H1 (cell line): Measurements from ENCODE around the gene KLHDC7B. TPM values are rescaled to one million over a fixed set of nuclear protein-coding genes. Genes with fewer than 3 reads are reported as not detected.

ENCODE experiments used
- CTCF ChIA-PET: fragments of 300-600 bp; sonication (Branson Sonifier 250); formaldehyde crosslinking; loops from one replicate; lab custom pipeline; 2021; ENCODE audit not compliant: partially characterized antibody; lab: Charles Lee
- POLR2A ChIA-PET: fragments of 300-600 bp; sonication (Branson Sonifier 250); formaldehyde crosslinking; loops from one replicate; lab custom pipeline; 2021; ENCODE audit warnings: inconsistent platforms; ENCODE audit not compliant: partially characterized antibody; lab: Charles Lee
- DNase-seq, 2 experiments: peaks; one replicate each; pipeline versions ENCODE4 v3.0.0 to v3.0.0-alpha.2; 2010 to 2022; ENCODE audit warnings: low spot score in 2 of 2, low read depth in 1 of 2, mixed read lengths in 1 of 2
- FAIRE-seq: peaks from 2 replicates; lab custom pipeline; 2011; peaks lifted over from hg19 to GRCh38; lab: Jason Lieb, UNC
- H2AFZ ChIP-seq: 2 replicates; pipeline ENCODE4 v1.8.1; 2012; ENCODE audit warnings: low read length, inconsistent platforms
- H2AK5ac ChIP-seq: 2 replicates; pipeline ENCODE4 v1.6.1; 2013; ENCODE audit warnings: low read depth, low read length
- H2BK120ac ChIP-seq: replicated peaks from 2 replicates; pipeline ENCODE3; 2013; ENCODE audit warnings: low read depth, low read length, inconsistent platforms
- H2BK12ac ChIP-seq: 2 replicates; pipeline ENCODE4 v1.6.1; 2013; ENCODE audit warnings: low read depth, low read length
- H2BK15ac ChIP-seq: 2 replicates; pipeline ENCODE4 v1.6.1; 2013; ENCODE audit warnings: low read length
- H2BK20ac ChIP-seq: 2 replicates; pipeline ENCODE4 v1.6.1; 2013; ENCODE audit warnings: low read length
- H2BK5ac ChIP-seq: 2 replicates; pipeline ENCODE4 v1.6.1; 2013; ENCODE audit warnings: low read depth, low read length
- H3K14ac ChIP-seq: 2 replicates; pipeline ENCODE4 v1.6.1; 2013; ENCODE audit warnings: inconsistent platforms; ENCODE audit not compliant: insufficient read length
- H3K18ac ChIP-seq: 2 replicates; pipeline ENCODE4 v1.6.1; 2013; ENCODE audit warnings: low read length; ENCODE audit errors: extremely low read depth
- H3K23ac ChIP-seq: 2 replicates; pipeline ENCODE4 v1.6.1; 2013; ENCODE audit warnings: inconsistent platforms; ENCODE audit not compliant: insufficient read length
- H3K23me2 ChIP-seq: 2 replicates; pipeline ENCODE4 v1.6.1; 2013; ENCODE audit warnings: low read depth, low read length
- H3K27ac ChIP-seq: 2 replicates; pipeline ENCODE4 v1.6.1; 2011; ENCODE audit warnings: low read depth, low read length, inconsistent platforms
- H3K27me3 ChIP-seq, 4 experiments: replicated peaks in 1 of 4; 1 replicate in 1 of 4; 2 replicates in 3 of 4; pipeline versions ENCODE4 v1.6.1 to v1.8.1; 2011 to 2013; ENCODE audit warnings: low read length in 3 of 4, mild to moderate bottlenecking in 3 of 4, inconsistent platforms in 2 of 4, mixed read lengths in 2 of 4, moderate library complexity in 1 of 4; ENCODE audit not compliant: control insufficient read depth in 3 of 4, insufficient read depth in 3 of 4; ENCODE audit errors: extremely low read depth in 1 of 4
- H3K36me3 ChIP-seq, 4 experiments: 2 replicates each; pipeline versions ENCODE4 v1.6.1 to v1.8.1; 2011 to 2013; ENCODE audit warnings: mild to moderate bottlenecking in 4 of 4, low read length in 3 of 4, moderate library complexity in 2 of 4, control low read depth in 1 of 4, inconsistent platforms in 1 of 4; ENCODE audit not compliant: insufficient read depth in 4 of 4, control insufficient read depth in 2 of 4
- H3K4ac ChIP-seq: replicated peaks from 2 replicates; pipeline ENCODE3; 2013; ENCODE audit warnings: low read length, low read depth, mixed read lengths, inconsistent platforms; ENCODE audit not compliant: insufficient read length
- H3K4me1 ChIP-seq, 4 experiments: replicated peaks in 1 of 4; 1 replicate in 1 of 4; 2 replicates in 3 of 4; pipeline versions ENCODE4 v1.6.1 to v1.8.1; 2011 to 2013; ENCODE audit warnings: low read length in 3 of 4, inconsistent platforms in 2 of 4, mixed read lengths in 1 of 4; ENCODE audit not compliant: insufficient read depth in 4 of 4, control insufficient read depth in 3 of 4
- H3K4me2 ChIP-seq, 2 experiments: 2 replicates each; pipeline versions ENCODE4 v1.6.1 to v1.8.1; 2011 to 2013; ENCODE audit warnings: low read depth in 2 of 2, low read length in 2 of 2, control low read depth in 1 of 2, inconsistent platforms in 1 of 2, mild to moderate bottlenecking in 1 of 2; ENCODE audit not compliant: insufficient read depth in 1 of 2
- H3K4me3 ChIP-seq, 4 experiments: fragments of 200-600, 300-600 bp in 1 of 4; sonication (generic), shearing (Covaris generic), sonication (Bioruptor Twin) in 1 of 4; 2 replicates each; pipeline versions ENCODE4 v1.5.1 to v1.8.1; 2011 to 2016; ENCODE audit warnings: low read length in 4 of 4, low read depth in 3 of 4, control low read depth in 2 of 4, inconsistent platforms in 2 of 4, mild to moderate bottlenecking in 2 of 4, mixed read lengths in 1 of 4, moderate library complexity in 1 of 4; ENCODE audit not compliant: insufficient read depth in 2 of 4; ENCODE audit errors: extremely low read depth in 1 of 4
- H3K56ac ChIP-seq: replicated peaks from 2 replicates; pipeline ENCODE3; 2013; ENCODE audit warnings: low read depth, mild to moderate bottlenecking, mixed read lengths, low read length, inconsistent platforms; ENCODE audit not compliant: insufficient read length
- H3K79me1 ChIP-seq: 2 replicates; pipeline ENCODE4 v1.6.1; 2013; ENCODE audit warnings: low read depth, low read length, control low read depth
- H3K79me2 ChIP-seq, 2 experiments: 2 replicates each; pipeline versions ENCODE4 v1.6.1 to v1.8.1; 2012 to 2013; ENCODE audit warnings: low read length in 2 of 2, mild to moderate bottlenecking in 2 of 2, inconsistent platforms in 1 of 2; ENCODE audit not compliant: insufficient read depth in 2 of 2, control insufficient read depth in 1 of 2
- H3K9ac ChIP-seq, 4 experiments: replicated peaks in 1 of 4; 1 replicate in 1 of 4; 2 replicates in 3 of 4; pipeline versions ENCODE4 v1.6.1 to v1.8.1; 2011 to 2013; ENCODE audit warnings: low read depth in 3 of 4, low read length in 3 of 4, control low read depth in 2 of 4, mild to moderate bottlenecking in 2 of 4, moderate library complexity in 2 of 4, inconsistent platforms in 1 of 4; ENCODE audit errors: extremely low read depth in 1 of 4
- H3K9me3 ChIP-seq, 2 experiments: 2 replicates each; pipeline versions ENCODE4 v1.6.1 to v1.8.1; 2012 to 2013; ENCODE audit warnings: mild to moderate bottlenecking in 2 of 2, moderate library complexity in 2 of 2, control low read depth in 1 of 2, inconsistent platforms in 1 of 2, low read depth in 1 of 2, low read length in 1 of 2, mixed read lengths in 1 of 2; ENCODE audit not compliant: insufficient read depth in 2 of 2
- H4K20me1 ChIP-seq, 2 experiments: replicated peaks in 1 of 2; 2 replicates each; pipeline versions ENCODE3 to v1.8.1; 2011 to 2013; ENCODE audit warnings: inconsistent platforms in 2 of 2, low read length in 2 of 2, mild to moderate bottlenecking in 1 of 2; ENCODE audit not compliant: insufficient read depth in 2 of 2, control insufficient read depth in 1 of 2
- H4K5ac ChIP-seq: 2 replicates; pipeline ENCODE4 v1.6.1; 2013; ENCODE audit warnings: low read length, low read depth, mixed read lengths, inconsistent platforms; ENCODE audit not compliant: insufficient read length
- H4K8ac ChIP-seq: 2 replicates; pipeline ENCODE4 v1.8.0; 2013; ENCODE audit warnings: mild to moderate bottlenecking, moderate library complexity, low read length, inconsistent platforms; ENCODE audit not compliant: insufficient read depth; ENCODE audit errors: extremely low read depth
- H4K91ac ChIP-seq: replicated peaks from 2 replicates; pipeline ENCODE3; 2013; ENCODE audit warnings: low read length, mixed read lengths, inconsistent platforms; ENCODE audit not compliant: insufficient read length
- FOSL1 ChIP-seq: IDR thresholded peaks from 2 replicates; pipeline ENCODE4 v1.6.1; 2011; ENCODE audit warnings: mild to moderate bottlenecking, low read depth, low read length, moderate library complexity; ENCODE audit not compliant: insufficient read depth
- TAF1 ChIP-seq: IDR thresholded peaks from 2 replicates; pipeline ENCODE4 v1.6.1; 2011; ENCODE audit warnings: mild to moderate bottlenecking, low read depth, low read length
- TAF7 ChIP-seq: optimal IDR thresholded peaks from 2 replicates; pipeline ENCODE3; 2011; ENCODE audit warnings: low read depth, mild to moderate bottlenecking, inconsistent platforms, low read length, moderate library complexity, borderline replicate concordance
- WGBS, 2 experiments: shearing (Covaris generic) in 1 of 2; methylation state at CpG; one replicate each; pipeline versions ENCODE4 v1.1.6 to v1.1.7; 2013 to 2015; ENCODE audit warnings: low lambda C conversion rate in 2 of 2, mixed read lengths in 2 of 2, inconsistent platforms in 1 of 2, low coverage in 1 of 2, missing lambda C conversion rate in 1 of 2; ENCODE audit not compliant: insufficient replicate concordance in 2 of 2, insufficient coverage in 1 of 2, insufficient read length in 1 of 2; ENCODE audit errors: extremely low coverage in 1 of 2, missing lambda C conversion rate in 1 of 2; 5-methylcytosine and 5-hydroxymethylcytosine counted together
- polyA plus RNA-seq, 7 experiments: library from polyadenylated mRNA; depleted of rRNA in 3 of 7; stranded (reverse) in 5 of 7; unstranded in 2 of 7; fragments of >200 nt in 5 of 7; fragments of 200-250 nt in 2 of 7; gene quantifications; 1 replicate in 5 of 7; 2 replicates in 1 of 7; 4 replicates in 1 of 7; pipeline versions ENCODE4 v1.2.1 to v1.2.3, GENCODE V29; 2011 to 2013; ENCODE audit warnings: missing spikeins in 2 of 7, mixed read lengths in 2 of 7
- total RNA-seq: library from RNA; stranded (reverse); fragmentation: NEBNext Ultra II Directional; extraction: Animal tissue kit (Norgen Biotek cat#: 25700); gene quantifications from 2 replicates; pipeline ENCODE4 v1.2.1, GENCODE V29; 2021

KLHDC7B gene
- total and polyA plus RNA-seq, 2 of the 8 experiments (the other 6 are each of a cell fraction or from before 2014, with no cell fraction given) = not detected

GRCh38 chr22:50563413-50564160 is 17.9 kb downstream of the KLHDC7B start:
- no peak overlapping the region for H3K27ac ChIP-seq
- H4K20me1 ChIP-seq = no peaks in the 10 kb centered on the region
- no peak overlapping the region for H3K18ac ChIP-seq
- no peaks in the 10 kb centered on the region for H3K9me3 ChIP-seq
- H2BK15ac ChIP-seq = no peak overlapping the region
- peak overlapping the region; percentile 33 to 77 (median 71); a peak in 7 of 8 replicates for H3K4me3 ChIP-seq
- H3K23ac ChIP-seq = no peak overlapping the region
- no peak overlapping the region for H2BK20ac ChIP-seq
- no peak overlapping the region for H2BK5ac ChIP-seq
- H3K14ac ChIP-seq = no peak overlapping the region
- no peak overlapping the region for H3K4ac ChIP-seq
- H4K91ac ChIP-seq = no peak overlapping the region
- H3K23me2 ChIP-seq = peaks cover 3% of the 10 kb centered on the region; the same call in 1 of the 2 replicates
- H2AK5ac ChIP-seq = no peak overlapping the region
- H3K79me1 ChIP-seq = no peaks in the 10 kb centered on the region
- H2AFZ ChIP-seq = peak overlapping the region; percentile 47; the same call in 1 of the 2 replicates
- WGBS, 2 experiments = 52% methylated on average over 17 of the region's 17 CpGs; no CpG with 5 or more reads in 1 of the 2 experiments
- no peak overlapping the region for H4K5ac ChIP-seq
- H3K27me3 ChIP-seq = peaks cover 0 to 5% (median 3%) of the 10 kb centered on the region in 4 experiments; a peak in 5 of 7 replicates
- H2BK12ac ChIP-seq = no peak overlapping the region
- H3K79me2 ChIP-seq = no peaks in the 10 kb centered on the region
- ChIA-PET POLR2A (interaction anchor here (1.4 to 5.4 kb wide), 4 partner anchors 9 to 38 kb away, joined by 7 to 37 read pairs (median 12); partner anchors contain the start of genes CHKB, CPT1B and SCO2), CTCF (interaction anchor here (0.7 to 4.8 kb wide), 32 partner anchors 10 to 345 kb away, joined by 3 to 84 read pairs (median 4); partner anchors contain the start of genes CPT1B, KLHDC7B, SCO2 and SHANK3)
- H3K4me2 ChIP-seq = peak overlapping the region; percentile 72 to 95
- H3K36me3 ChIP-seq = peaks cover under 1 to 3% (median 1%) of the 10 kb centered on the region in 4 experiments; a peak in 5 of 8 replicates
- H3K56ac ChIP-seq = no peak overlapping the region
- no peak overlapping the region for H2BK120ac ChIP-seq
- peaks cover 0 to 3% (median 0%) of the 10 kb centered on the region in 4 experiments; a peak in 2 of 7 replicates for H3K4me1 ChIP-seq
- peak overlapping the region in 1 of 4 experiments; percentile 2; a peak in 1 of 7 replicates for H3K9ac ChIP-seq
- DNase-seq = no peak
- FAIRE-seq = no peak
- H4K8ac ChIP-seq = no peak overlapping the region; the same call in 1 of the 2 replicates
- no peak for TF ChIP-seq TAF1
- no peak for TF ChIP-seq FOSL1
- TF ChIP-seq TAF7 = no peak
